ENCODE data around the gene PTOV1. TPM values are rescaled to one million over a fixed set of nuclear protein-coding genes. Genes with fewer than 3 reads are reported as not detected.

Gene PTOV1
- total RNA-seq, 1 experiment from 2014 or later: 114 TPM

DNA sequence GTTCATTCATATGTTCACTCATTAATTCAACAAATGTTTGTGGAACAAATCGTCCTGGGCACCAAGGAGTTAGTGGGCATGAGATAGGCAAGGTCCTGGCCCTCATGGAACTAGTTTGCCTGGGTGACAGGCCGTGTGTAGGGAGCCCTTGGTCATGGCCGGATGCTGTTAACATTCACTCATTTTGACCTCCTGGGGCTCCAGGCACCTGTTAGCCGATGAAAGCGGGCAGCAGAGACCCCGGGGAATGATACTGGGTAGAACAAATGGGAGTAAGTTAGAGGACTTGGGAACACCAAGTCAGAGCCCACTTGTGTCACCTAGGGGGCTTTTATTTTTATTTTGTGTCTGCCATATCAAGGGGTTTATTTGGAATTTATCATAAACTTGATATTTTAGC lies 26.3 kb upstream of the PTOV1 start:
- H3K36me3 ChIP-seq (ENCODE audit: control insufficient read depth, insufficient read depth, low read length): no peaks in the 10 kb centered on the region; the same call in 1 of the 2 replicates
- TF ChIP-seq TCF7L2 (IDR thresholded peaks at IDR 0.05; ENCODE audit: low read depth, low read length): no peak
- TF ChIP-seq, protein P1, sequence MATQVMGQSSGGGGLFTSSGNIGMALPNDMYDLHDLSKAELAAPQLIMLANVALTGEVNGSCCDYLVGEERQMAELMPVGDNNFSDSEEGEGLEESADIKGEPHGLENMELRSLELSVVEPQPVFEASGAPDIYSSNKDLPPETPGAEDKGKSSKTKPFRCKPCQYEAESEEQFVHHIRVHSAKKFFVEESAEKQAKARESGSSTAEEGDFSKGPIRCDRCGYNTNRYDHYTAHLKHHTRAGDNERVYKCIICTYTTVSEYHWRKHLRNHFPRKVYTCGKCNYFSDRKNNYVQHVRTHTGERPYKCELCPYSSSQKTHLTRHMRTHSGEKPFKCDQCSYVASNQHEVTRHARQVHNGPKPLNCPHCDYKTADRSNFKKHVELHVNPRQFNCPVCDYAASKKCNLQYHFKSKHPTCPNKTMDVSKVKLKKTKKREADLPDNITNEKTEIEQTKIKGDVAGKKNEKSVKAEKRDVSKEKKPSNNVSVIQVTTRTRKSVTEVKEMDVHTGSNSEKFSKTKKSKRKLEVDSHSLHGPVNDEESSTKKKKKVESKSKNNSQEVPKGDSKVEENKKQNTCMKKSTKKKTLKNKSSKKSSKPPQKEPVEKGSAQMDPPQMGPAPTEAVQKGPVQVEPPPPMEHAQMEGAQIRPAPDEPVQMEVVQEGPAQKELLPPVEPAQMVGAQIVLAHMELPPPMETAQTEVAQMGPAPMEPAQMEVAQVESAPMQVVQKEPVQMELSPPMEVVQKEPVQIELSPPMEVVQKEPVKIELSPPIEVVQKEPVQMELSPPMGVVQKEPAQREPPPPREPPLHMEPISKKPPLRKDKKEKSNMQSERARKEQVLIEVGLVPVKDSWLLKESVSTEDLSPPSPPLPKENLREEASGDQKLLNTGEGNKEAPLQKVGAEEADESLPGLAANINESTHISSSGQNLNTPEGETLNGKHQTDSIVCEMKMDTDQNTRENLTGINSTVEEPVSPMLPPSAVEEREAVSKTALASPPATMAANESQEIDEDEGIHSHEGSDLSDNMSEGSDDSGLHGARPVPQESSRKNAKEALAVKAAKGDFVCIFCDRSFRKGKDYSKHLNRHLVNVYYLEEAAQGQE (IDR thresholded peaks at IDR 0.05; ENCODE audit: insufficient read depth in 1 of 2, low read depth in 2 of 2, low read length in 1 of 2): no peak
- no peak for TF ChIP-seq POLR2AphosphoS5 (IDR thresholded peaks at IDR 0.05; ENCODE audit: low read depth, low read length)
- TF ChIP-seq, protein P2, sequence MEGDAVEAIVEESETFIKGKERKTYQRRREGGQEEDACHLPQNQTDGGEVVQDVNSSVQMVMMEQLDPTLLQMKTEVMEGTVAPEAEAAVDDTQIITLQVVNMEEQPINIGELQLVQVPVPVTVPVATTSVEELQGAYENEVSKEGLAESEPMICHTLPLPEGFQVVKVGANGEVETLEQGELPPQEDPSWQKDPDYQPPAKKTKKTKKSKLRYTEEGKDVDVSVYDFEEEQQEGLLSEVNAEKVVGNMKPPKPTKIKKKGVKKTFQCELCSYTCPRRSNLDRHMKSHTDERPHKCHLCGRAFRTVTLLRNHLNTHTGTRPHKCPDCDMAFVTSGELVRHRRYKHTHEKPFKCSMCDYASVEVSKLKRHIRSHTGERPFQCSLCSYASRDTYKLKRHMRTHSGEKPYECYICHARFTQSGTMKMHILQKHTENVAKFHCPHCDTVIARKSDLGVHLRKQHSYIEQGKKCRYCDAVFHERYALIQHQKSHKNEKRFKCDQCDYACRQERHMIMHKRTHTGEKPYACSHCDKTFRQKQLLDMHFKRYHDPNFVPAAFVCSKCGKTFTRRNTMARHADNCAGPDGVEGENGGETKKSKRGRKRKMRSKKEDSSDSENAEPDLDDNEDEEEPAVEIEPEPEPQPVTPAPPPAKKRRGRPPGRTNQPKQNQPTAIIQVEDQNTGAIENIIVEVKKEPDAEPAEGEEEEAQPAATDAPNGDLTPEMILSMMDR (IDR thresholded peaks at IDR 0.05): no peak
- no peak for TF ChIP-seq SIN3A (IDR thresholded peaks at IDR 0.05; ENCODE audit: borderline replicate concordance, insufficient read depth, low read depth, low read length)
- ATAC-seq: no peak
- in situ Hi-C loops (cut with HindIII; ENCODE audit: low pct_unique_long_range_greater_than_20kb, low sequenced_read_pairs) (no loop called here), intact Hi-C loops (cut with micrococcal nuclease; ENCODE audit: unreplicated experiment) (no loop called here)
- BruUV-seq (replicated peaks): no TSS peak
- ChIA-PET CTCF (no interaction called here), POLR2A (interaction anchor here (0.7 kb wide), 1 partner anchor 12 kb away, joined by 7 read pairs; the partner anchor contains the start of gene FUZ)
- DNase-seq (ENCODE audit: low read depth, low spot score): no peak
- H3K9me3 ChIP-seq (ENCODE audit: control insufficient read depth, insufficient read depth, low read depth, low read length): no peaks in the 10 kb centered on the region
- H3K4me3 ChIP-seq (ENCODE audit: low read depth in 2 of 2, low read length in 2 of 2): no peak overlapping the region
- no peak overlapping the region for H3K27ac ChIP-seq (ENCODE audit: low read length)
- H3K27me3 ChIP-seq (ENCODE audit: control insufficient read depth, insufficient read depth, low read length): no peaks in the 10 kb centered on the region
- H3K4me1 ChIP-seq (ENCODE audit: control insufficient read depth, insufficient read depth, low read length): no peaks in the 10 kb centered on the region

DNA sequence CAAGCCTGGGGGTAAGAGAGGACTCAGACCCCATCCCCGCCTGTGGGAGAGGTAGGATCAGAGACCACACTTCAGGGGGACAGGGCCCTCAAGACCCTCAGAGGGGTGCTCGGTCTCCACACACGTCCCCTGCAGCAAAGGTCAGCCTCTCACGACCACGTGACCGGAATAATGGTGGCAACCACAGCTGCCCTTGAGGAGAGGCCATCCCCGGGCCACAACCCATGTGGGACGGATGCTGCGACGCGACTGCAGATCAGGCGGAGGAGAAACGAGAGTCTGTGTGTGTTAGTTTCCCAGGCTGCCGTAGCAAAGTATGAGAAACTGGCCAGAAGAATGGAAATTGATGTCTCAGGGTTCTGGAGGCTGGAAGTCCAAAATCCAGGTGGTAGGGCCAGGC lies 23.9 kb upstream of the PTOV1 start:
- ATAC-seq (no peak), DNase-seq (ENCODE audit: low read depth, low spot score) (no peak)
- H3K4me1 ChIP-seq (ENCODE audit: control insufficient read depth, insufficient read depth, low read length): no peaks in the 10 kb centered on the region
- H3K27ac ChIP-seq (ENCODE audit: low read length): no peak overlapping the region
- POLR2A ChIA-PET: no interaction called here
- TF ChIP-seq, protein P1 (IDR thresholded peaks at IDR 0.05; ENCODE audit: insufficient read depth in 1 of 2, low read depth in 2 of 2, low read length in 1 of 2): no peak
- TF ChIP-seq SIN3A (IDR thresholded peaks at IDR 0.05; ENCODE audit: borderline replicate concordance, insufficient read depth, low read depth, low read length) (no peak), POLR2AphosphoS5 (IDR thresholded peaks at IDR 0.05; ENCODE audit: low read depth, low read length) (no peak), TCF7L2 (IDR thresholded peaks at IDR 0.05; ENCODE audit: low read depth, low read length) (no peak)
- TF ChIP-seq, protein P2 (IDR thresholded peaks at IDR 0.05): no peak
- H3K9me3 ChIP-seq (ENCODE audit: control insufficient read depth, insufficient read depth, low read depth, low read length): no peaks in the 10 kb centered on the region
- no peaks in the 10 kb centered on the region; the same call in none of the 2 replicates for H3K36me3 ChIP-seq (ENCODE audit: control insufficient read depth, insufficient read depth, low read length)
- CTCF ChIA-PET: no interaction called here
- in situ Hi-C loops (cut with HindIII; ENCODE audit: low pct_unique_long_range_greater_than_20kb, low sequenced_read_pairs): no loop called here
- intact Hi-C loops (cut with micrococcal nuclease; ENCODE audit: unreplicated experiment): no loop called here
- H3K4me3 ChIP-seq (ENCODE audit: low read depth in 2 of 2, low read length in 2 of 2): no peak overlapping the region
- no peaks in the 10 kb centered on the region for H3K27me3 ChIP-seq (ENCODE audit: control insufficient read depth, insufficient read depth, low read length)
- no TSS peak for BruUV-seq (replicated peaks)
